OCI-LY1 (cell line): Measurements from ENCODE around the gene BCR.

Experiments used
- EZH2 ChIP-seq: fragments of 200-600 bp; sonication (generic), shearing (Covaris generic); IDR thresholded peaks from 2 replicates; pipeline ENCODE4 v1.8.0; 2017; ENCODE audit warnings: borderline replicate concordance, mixed run types, mild to moderate bottlenecking, antibody characterized with exemption, low read length, moderate library complexity, mixed read lengths
- TF ChIP-seq, protein P1 (sequence below): fragments of 200-600 bp; sonication (generic), shearing (Covaris generic); IDR thresholded peaks from 2 replicates; pipeline ENCODE4 v1.5.1; 2017; ENCODE audit warnings: mild to moderate bottlenecking, antibody characterized with exemption, low read length, moderate library complexity, mixed read lengths

DNA sequence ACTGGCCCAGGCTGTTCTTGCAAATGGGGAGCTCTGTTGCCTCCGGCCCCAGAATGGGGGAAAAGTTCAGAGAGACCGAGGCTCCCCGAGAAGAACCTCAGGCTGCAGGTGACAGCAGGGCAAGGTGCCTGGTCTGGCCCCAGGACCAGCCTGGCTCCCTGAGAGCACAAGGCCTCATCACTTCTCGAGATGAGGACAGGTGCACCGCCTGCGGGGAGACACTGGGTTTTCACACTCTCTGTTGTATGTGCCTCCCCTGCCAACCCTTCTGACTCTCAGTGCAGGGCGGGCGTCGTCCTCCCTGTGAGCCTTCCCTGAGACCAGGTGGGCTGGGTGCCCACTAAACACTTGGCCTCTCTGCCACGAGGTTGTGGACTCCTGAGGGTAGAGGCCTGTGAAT lies 102.2 kb downstream of the BCR start:
- no peak for TF ChIP-seq EZH2
- TF ChIP-seq, protein P1, sequence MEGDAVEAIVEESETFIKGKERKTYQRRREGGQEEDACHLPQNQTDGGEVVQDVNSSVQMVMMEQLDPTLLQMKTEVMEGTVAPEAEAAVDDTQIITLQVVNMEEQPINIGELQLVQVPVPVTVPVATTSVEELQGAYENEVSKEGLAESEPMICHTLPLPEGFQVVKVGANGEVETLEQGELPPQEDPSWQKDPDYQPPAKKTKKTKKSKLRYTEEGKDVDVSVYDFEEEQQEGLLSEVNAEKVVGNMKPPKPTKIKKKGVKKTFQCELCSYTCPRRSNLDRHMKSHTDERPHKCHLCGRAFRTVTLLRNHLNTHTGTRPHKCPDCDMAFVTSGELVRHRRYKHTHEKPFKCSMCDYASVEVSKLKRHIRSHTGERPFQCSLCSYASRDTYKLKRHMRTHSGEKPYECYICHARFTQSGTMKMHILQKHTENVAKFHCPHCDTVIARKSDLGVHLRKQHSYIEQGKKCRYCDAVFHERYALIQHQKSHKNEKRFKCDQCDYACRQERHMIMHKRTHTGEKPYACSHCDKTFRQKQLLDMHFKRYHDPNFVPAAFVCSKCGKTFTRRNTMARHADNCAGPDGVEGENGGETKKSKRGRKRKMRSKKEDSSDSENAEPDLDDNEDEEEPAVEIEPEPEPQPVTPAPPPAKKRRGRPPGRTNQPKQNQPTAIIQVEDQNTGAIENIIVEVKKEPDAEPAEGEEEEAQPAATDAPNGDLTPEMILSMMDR, result no peak
